ENCODE measurements around the gene RSPH9.

Gene RSPH9

DNA sequence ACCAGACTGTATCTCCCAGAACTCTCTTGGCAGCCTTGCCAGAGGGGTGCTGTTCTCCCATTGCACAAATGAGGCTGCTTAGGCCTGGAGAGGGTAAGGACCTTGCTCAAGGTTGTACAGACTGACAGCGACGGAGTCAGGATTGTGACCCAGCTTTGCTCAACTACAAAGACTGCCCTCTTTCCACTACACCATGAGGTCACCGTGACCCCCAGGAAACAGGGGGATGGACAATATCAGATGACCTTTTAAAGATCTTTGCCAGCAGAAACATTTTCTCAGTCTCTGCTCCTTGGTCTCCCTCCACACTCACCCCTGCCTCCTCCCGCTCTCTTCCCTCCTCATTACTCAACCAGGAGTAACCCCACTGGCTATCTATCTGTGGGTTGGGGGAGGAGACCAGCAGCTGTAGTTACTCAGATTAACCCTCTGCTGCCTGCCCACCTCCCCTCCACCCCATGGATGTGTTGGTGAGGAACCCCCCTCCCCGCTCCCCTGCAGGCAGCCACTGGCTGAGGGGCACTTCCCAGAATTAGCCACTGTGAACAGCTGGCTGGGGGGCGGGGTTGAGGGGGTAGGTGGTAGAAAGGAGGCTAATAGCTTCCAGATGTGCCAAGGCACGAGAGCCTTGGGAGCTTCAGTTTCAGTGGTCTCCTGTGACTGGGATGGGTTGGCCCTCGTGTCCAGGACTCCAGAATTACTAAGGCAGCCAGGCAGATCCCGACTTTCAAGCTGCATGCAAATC is 69.6 kb downstream of the RSPH9 start:
- DNase-seq, result no peak

DNA sequence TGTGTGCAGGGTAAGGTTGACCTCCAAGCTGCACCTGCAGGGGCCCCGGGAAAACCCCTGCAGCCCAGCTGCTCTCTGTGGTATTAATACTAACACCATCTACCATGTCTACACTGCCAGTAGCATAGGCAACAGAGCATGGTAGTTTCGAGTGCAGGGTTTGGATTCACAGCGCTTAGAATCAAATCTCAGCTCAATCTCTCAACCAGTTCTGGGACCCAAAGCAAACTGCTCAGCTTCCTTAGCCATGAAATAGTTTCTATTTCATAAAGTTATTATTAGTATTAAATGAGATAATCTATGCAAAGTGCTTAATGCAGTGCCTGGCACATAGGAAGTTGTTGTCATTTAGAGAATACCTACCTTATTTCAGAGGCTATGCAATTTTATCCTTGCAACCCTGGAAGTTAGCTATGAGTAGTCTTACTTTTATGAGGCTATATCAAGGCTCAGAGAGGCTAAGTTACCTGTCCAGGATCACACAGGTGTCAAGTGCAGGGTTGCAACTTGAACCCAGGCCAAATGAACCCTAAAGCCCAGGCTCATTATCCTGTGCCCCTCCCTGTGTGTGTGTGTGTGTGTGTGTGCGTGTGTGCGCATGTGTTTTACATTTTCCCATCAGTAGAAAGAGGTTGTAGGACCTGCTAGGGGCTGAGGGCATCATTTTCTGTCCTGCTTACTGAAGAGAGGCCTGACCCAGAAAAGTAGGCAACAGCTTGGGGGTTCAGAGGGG is 70.4 kb downstream of the RSPH9 start:
- DNase-seq, result no peak

DNA sequence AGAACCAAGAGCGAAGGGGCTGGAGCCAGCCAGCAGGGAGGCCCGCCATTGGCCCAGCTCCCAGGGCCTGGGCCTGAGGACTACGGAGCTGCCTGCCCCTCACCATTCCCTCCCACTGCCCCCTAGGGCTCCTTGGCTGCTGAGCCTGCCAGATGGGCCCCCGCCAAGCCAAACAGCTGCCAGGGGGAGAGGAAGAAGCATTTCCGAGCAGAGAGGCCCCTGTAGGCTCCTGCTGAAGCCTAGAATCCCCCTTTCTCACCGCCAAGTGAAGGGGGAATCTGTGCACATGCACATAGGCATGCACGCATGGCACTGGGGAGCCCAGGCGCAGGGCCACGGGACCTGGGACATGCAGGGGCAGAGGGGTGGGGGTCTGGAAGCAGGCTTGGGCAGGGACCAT is 71.3 kb downstream of the RSPH9 start:
- no peak for DNase-seq

GRCh38 chr6:43717389-43717788 is 72.6 kb downstream of the RSPH9 start:
- DNase-seq, result no peak

DNA sequence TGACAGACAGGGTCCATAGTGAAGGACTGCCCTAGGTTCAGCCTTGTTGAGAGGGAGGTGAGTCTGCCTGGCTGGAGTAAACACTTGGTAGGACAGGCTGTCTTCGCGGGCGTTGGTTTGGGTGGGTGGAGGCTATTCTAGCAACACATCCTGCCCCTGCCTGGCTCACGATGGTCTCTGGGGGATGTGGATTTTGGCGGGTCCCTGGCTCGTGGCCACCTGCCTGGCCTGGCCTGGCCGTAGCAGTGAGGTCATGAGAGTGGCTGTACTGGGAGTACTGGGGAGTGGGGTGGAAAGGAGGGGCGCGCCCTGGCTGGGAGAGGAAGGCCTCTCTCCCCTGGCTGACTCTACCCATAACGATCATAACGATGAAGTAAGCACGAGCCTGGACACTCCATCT is 73.0 kb downstream of the RSPH9 start:
- DNase-seq, result no peak

GRCh38 chr6:43718387-43719105 is 73.7 kb downstream of the RSPH9 start:
- no peak for DNase-seq

- no peak for DNase-seq
These were observed 74.7 kb downstream of the RSPH9 start for GRCh38 chr6:43719511-43719910.

GRCh38 chr6:43720999-43721398 is 76.2 kb downstream of the RSPH9 start:
- DNase-seq, result no peak

Measured in GF-D8 (cell line).